HG03060 (cell line): ENCODE results near the gene TBC1D9B.

Source experiments
- ATAC-seq: cut with Tn5 transposase; IDR thresholded peaks from one replicate; pipeline ENCODE4 v1.9.1; 2021; ENCODE audit warnings: low read depth, moderate number of reproducible peaks; ENCODE audit not compliant: unreplicated experiment

Gene TBC1D9B

GRCh38 chr5:179822444-179822990 lies 85.2 kb downstream of the TBC1D9B start:
- ATAC-seq: no peak

- ATAC-seq: no peak
These were observed 85.7 kb downstream of the TBC1D9B start for GRCh38 chr5:179822059-179822432.

GRCh38 chr5:179821298-179822058 lies 86.2 kb downstream of the TBC1D9B start:
- no peak for ATAC-seq

- no peak for ATAC-seq
These were observed 87.0 kb downstream of the TBC1D9B start, which contains the start of gene SQSTM1 for GRCh38 chr5:179820483-179821297. TSS of gene SQSTM1 (plus strand) at chr5:179820905. CDS start at chr5:179820937, 32 bp downstream.

GRCh38 chr5:179820127-179820482 lies 87.6 kb downstream of the TBC1D9B start:
- no peak for ATAC-seq

GRCh38 chr5:179819296-179820126 lies 88.2 kb downstream of the TBC1D9B start:
- ATAC-seq: peak; percentile 21

- ATAC-seq: peak; percentile 40
These were observed 88.9 kb downstream of the TBC1D9B start for GRCh38 chr5:179818746-179819295.

- ATAC-seq: no peak
These were observed 89.6 kb downstream of the TBC1D9B start for GRCh38 chr5:179817890-179818745.

- ATAC-seq: no peak
These were observed 90.2 kb downstream of the TBC1D9B start for GRCh38 chr5:179817470-179817840.

GRCh38 chr5:179816796-179817469 lies 90.8 kb downstream of the TBC1D9B start:
- no peak for ATAC-seq

- no peak for ATAC-seq
These were observed 91.3 kb downstream of the TBC1D9B start for GRCh38 chr5:179816401-179816795.

GRCh38 chr5:179815491-179816249 lies 92.0 kb downstream of the TBC1D9B start:
- ATAC-seq: no peak

GRCh38 chr5:179814090-179814489 lies 93.6 kb downstream of the TBC1D9B start:
- ATAC-seq: no peak

GRCh38 chr5:179812997-179813607 lies 94.6 kb downstream of the TBC1D9B start:
- ATAC-seq: no peak

- no peak for ATAC-seq
These were observed 95.4 kb downstream of the TBC1D9B start for GRCh38 chr5:179812135-179812825.
